NCI-H2196 (cell line): ENCODE data around the gene SLC35D3.
A peak's percentile ranks its signal among the peaks of the same experiment; 100 is the strongest.
"Not testable (repeated sequence)": the region's sequence is repeated elsewhere in the genome, so short reads cannot be mapped to it uniquely, and the experiment has no call there.

ENCODE experiments used
- DNase-seq: peaks from one replicate; lab custom pipeline; 2025; ENCODE audit not compliant: unreplicated experiment; lab: John Stamatoyannopoulos, UW

Gene SLC35D3

GRCh38 chr6:136923116-136923953 lies 1.2 kb downstream of the SLC35D3 start:
- DNase-seq: no peak

GRCh38 chr6:136923954-136924673 lies 2.0 kb downstream of the SLC35D3 start:
- DNase-seq: no peak

GRCh38 chr6:136926383-136926782 lies 4.3 kb downstream of the SLC35D3 start:
- DNase-seq: no peak

- no peak for DNase-seq
These were observed 5.2 kb downstream of the SLC35D3 start for GRCh38 chr6:136927292-136927691.

GRCh38 chr6:136930528-136930927 lies 8.4 kb downstream of the SLC35D3 start:
- DNase-seq: no peak

GRCh38 chr6:136932599-136932998 lies 10.5 kb downstream of the SLC35D3 start:
- DNase-seq: no peak

- no peak for DNase-seq
These were observed 23.0 kb downstream of the SLC35D3 start for GRCh38 chr6:136945072-136945471.

GRCh38 chr6:136945711-136946121 lies 23.6 kb downstream of the SLC35D3 start:
- DNase-seq: no peak

- no peak for DNase-seq
These were observed 24.9 kb downstream of the SLC35D3 start for GRCh38 chr6:136947037-136947436.

GRCh38 chr6:136949957-136950356 lies 27.9 kb downstream of the SLC35D3 start:
- DNase-seq: not testable (repeated sequence)

- no peak for DNase-seq
These were observed 28.5 kb downstream of the SLC35D3 start for GRCh38 chr6:136950436-136951126.

GRCh38 chr6:136952714-136953260 lies 30.7 kb downstream of the SLC35D3 start:
- peak; percentile 23 for DNase-seq

- DNase-seq: no peak
These were observed 33.0 kb downstream of the SLC35D3 start for GRCh38 chr6:136955123-136955522.

GRCh38 chr6:136956590-136957544 lies 34.8 kb downstream of the SLC35D3 start:
- DNase-seq: peak; percentile 32

- DNase-seq: no peak
These were observed 36.1 kb downstream of the SLC35D3 start for GRCh38 chr6:136958168-136958567.

GRCh38 chr6:136959471-136959891 lies 37.4 kb downstream of the SLC35D3 start:
- peak; percentile 84 for DNase-seq

GRCh38 chr6:136959935-136960334 lies 37.8 kb downstream of the SLC35D3 start:
- not testable (repeated sequence) for DNase-seq

- no peak for DNase-seq
These were observed 38.7 kb downstream of the SLC35D3 start for GRCh38 chr6:136960781-136961180.

- no peak for DNase-seq
These were observed 39.7 kb downstream of the SLC35D3 start for GRCh38 chr6:136961848-136962247.

GRCh38 chr6:136962661-136963060 lies 40.6 kb downstream of the SLC35D3 start:
- DNase-seq: peak; percentile 83
